GM19238 (cell line): ENCODE results near the gene NAPA.

ENCODE experiments used
- DNase-seq: peaks from one replicate; pipeline ENCODE4 v3.0.0; 2011; ENCODE audit warnings: low spot score; ENCODE audit not compliant: insufficient read length

The NAPA gene

DNA sequence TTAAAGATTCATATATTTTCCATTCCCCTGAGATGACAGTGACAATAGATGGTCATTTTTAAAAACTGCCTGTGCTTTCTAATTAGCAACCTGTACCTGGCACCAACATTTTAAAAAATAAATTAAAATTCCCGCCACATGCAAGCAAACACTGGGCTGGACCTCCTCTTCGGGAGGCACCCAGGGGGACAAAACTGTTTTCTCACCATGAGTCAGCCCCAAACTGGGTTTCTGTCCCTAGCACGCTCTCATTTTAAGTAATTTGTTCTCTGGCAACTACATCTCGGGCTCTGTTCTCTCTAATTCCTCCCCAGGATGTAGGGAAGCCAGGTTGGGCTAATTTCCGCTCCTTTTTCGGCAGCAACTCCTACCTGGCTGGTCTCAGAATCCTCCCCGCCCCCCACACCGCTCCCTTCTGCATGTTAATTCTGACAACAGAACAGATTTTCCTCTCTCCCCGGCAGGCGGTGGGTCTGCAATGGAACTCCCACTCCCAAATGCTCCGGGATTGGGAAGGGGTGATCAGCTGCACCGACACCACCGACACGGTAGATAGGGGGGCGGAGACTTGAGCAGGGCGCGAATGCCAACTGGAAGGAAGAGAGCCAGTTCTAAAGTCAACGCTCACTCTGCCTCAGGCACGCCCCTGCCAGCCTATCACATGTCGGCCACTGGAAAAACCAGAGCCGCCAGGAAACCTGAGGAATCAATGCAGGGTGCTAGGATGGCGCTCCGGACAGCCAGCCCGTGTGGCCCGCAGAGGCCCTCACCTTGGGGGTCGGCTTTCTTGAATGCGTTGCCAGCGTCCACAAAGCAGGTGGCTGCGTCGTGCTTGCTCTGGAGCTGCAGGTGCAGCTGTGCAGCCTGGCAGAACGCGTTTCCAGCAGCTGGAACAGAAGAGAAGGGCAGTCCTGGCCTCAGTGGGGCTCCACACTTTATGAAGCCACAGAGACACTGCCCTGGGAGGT, 14.7 kb downstream of the NAPA start:
- DNase-seq, result no peak

DNA sequence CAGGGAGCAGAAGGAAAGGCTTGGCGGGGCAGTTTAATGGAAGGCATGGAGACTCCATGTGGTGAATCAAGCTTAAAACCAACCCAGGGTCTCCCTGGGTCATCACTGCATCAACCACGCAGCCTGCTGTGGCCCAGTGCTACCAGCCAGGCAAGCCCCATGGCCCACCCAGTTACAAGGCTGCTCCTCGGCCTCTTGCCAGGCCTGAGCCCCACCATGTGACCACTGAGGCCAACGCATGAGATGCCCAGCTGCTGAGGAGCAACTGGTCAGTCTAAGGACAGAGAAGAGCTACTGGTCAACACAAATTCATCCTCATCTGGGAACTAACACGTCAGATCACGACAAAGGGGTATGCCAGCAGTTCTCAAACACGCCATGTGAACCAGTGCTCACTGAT, 15.5 kb downstream of the NAPA start:
- DNase-seq, result no peak

DNA sequence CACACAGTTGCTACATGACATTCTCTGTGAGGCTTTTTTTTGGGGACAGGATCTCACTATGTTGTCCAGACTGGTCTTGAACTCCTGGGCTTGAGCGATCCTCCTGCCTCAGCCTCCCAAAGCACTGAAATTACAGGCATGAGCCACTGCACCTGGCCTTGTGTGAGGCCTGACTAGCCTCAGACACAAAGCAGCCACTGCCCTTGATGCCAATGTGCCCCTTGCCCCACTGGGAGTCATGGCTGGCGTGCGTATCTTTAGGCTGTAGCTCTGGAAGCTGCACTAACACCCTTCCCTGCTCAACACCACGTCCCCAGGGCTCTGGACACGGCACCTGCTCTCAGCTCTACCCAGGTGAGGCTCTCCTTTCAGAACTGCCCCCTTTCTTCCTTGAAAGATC, 16.3 kb downstream of the NAPA start:
- no peak for DNase-seq

DNA sequence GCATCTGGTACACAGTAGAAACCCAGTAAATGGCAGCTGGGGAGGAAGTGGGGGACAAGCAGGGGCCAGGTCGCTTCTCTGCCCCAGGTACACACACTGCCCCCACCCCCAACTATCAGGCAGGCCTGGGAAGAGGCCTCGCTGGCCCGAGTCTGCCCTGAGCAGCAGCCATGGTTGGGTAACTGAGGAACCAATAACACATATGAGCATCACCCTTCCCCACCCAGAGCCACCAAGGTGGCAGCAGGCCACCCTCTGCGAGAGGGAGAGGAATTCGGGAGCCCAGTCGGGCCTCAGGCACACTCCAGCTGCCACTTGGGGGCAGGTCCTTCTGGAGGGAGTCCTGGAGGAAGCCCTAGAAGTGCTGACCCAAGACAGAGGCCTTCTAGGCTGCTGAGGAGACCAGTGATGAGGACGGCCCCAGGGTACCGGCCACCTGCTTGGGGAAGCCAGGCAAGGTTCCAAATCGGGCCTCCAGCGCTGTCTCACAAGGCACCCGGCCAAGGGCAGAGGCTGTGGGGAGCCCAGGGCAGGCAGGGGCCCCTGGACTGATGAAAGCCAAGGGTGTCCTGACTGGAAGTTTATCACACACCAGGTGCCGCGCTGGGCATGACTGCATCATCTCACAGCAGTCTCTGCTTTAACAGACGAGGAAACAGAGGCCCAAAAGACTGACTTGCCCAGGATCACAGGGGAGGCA, 16.9 kb downstream of the NAPA start:
- no peak for DNase-seq

- DNase-seq, result no peak
Observed at GRCh38 chr19:47497050-47497766, 17.7 kb downstream of the NAPA start.

- DNase-seq, result no peak
Observed at GRCh38 chr19:47495478-47496372, 19.1 kb downstream of the NAPA start.

GRCh38 chr19:47494729-47495128, 20.1 kb downstream of the NAPA start:
- DNase-seq, result no peak

DNA sequence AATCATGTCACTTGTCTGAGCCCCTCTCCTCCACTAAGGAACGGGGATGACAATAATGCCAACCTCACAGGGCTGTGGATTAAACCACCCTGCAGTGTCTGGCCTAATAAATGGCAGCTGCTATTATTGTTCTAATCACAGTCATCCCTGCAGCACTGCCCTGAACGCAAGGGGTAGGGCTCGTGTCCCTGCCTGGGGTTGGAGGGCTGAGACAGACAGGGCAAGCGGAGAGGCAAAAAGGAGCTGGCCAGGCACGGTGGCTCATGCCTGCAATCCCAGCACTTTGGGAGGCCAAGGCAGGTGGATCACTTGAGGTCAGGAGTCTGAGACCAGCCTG, 20.7 kb downstream of the NAPA start:
- no peak for DNase-seq

DNA sequence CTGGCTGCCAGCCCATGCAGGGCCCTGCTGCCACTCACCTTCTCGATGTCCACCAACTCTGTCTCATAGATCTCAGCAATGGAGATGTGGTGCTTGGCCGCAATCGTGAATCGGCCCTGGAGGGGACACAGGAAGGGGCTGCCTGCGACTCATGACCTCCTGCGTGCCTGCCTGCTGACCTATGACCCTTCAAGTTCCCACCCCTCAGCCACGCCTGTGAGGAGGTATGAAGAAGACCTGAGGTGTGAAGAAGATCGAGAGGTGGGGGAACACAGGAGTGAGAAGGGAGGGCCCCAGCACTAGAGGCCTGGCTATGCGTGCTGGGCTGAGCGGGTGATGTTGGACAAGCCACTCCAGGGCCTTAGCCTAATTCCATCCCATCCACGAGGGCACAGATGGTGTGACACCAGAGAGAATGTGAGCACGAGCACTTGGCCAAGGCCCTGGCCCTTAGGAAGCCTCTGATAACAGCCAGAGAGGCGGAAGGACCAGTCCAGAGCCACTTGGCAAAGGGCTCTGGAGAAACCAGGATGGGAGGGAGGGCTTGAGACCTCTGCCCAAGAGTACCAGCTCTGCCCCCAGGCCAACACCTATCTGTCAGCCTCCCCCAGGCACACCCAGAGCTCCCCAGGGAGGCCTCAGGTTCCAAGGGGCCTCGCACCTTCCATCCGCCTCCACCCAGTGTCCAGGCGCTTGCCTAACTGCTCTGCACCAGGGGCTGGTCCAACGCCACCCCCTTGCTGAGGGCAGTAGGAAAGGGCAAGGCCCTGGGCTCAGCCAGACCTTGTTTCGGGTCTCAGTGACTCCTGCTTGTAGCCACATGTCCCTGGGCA, 21.3 kb downstream of the NAPA start:
- DNase-seq, result no peak

GRCh38 chr19:47492571-47493377, 22.1 kb downstream of the NAPA start:
- DNase-seq, result no peak

GRCh38 chr19:47492137-47492533, 22.7 kb downstream of the NAPA start:
- no peak for DNase-seq

DNA sequence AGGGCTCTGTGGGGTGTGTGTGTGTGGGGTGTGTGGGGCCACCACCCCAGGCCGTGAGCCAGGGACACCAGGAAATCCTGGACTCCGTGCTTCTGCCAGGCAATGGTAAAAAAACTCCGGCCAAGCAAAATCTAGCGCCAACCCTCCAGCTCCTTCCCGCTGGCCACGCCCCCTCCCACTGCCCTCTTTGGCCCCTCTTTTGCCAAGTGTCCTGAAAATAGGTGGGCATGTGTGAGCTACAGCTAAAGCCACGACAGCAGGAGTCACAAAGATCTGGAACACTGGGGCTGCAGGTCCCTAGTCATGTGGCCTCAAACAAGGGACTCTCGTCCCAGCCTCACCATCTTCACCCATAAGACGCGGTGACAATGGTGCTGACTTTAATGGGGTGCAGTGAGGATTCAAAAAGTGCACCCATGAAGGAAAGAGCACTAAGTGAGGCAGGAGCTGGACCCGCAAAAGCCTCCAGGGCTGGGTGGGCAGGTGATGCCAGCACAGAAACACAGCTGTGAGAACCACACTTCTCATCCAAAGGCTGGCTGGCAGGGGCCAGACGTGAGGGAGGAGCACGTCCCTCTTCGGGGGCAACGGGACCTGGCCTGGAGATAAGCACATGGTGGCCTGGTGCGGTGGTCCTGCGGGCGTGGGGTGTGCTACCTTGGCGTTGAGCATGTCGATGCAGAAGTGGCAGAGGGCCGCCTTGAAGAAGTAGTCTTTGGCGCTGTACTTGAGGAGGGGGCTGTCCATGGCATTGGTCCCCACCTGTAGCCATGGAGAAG, 23.3 kb downstream of the NAPA start:
- DNase-seq, result no peak

GRCh38 chr19:47490847-47491246, 24.0 kb downstream of the NAPA start:
- no peak for DNase-seq

DNA sequence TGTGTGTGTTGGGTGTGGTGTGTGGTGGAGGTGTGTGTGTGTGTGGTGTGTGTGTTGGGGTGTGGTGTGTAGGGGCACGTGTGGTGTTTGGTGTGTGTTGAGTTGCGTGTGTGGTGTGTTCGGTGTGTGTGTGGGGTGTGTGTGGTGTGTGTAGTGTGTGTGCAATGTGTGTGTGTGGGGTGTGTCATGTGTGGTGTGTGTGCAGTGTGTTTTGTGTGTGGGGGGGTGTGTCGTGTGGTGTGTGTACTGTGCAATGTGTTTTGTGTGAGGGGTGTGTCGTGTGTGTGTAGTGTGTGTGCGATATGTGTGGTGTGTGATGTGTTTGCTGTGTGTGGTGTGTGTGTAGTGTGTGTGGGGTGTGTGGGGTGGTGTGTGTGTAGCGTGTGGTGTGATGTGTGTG, 24.8 kb downstream of the NAPA start:
- DNase-seq, result no peak

GRCh38 chr19:47489072-47489914, 25.6 kb downstream of the NAPA start:
- DNase-seq, result no peak

DNA sequence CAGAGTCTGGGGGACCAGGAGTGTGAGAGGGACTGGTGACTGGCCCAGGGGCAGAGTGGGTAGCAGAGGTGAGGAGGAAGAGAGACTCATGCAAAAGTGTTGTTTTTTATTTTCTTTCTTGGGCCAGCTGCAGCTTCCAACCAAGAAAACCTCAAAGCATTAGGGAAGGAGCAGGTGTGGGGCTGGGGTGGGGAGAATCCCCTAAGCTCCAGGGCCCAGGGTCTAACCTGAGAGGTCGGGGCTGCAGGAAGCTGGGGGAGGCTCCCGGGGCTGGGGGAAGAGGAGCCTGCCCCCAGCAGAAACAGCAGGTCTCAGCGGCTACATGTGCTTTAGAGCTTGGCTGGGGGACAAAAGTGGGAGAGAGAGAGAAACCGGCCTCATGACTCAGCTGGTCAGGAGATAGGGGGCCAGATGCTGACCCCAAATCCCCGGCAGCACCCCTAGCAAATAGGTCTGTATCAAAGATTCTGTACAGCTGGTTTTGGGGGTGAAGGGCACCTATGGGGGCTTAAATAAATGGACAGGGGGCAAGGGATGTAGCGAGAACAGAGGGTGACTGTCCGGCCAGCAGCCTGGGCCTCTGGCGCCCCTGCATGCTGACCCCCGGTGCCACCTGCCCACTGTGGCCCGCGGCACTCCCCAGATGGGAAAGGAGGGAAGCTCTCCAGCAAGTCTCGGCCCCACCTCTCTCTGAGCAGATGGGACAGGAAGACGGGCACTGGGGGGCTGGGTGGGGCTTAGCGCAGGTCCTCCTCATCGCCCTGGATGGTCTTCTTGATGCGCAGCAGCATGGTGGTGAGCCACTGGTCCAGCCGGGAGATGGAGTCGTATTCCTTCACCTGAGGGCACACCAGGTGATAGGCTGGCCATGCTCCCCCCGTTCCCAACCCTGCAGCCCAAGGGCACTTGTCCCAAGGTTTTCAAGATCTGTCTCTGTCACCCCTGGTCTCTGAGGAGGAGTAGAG, 27.0 kb downstream of the NAPA start:
- no peak for DNase-seq

- no peak for DNase-seq
Observed at GRCh38 chr19:47486900-47487299, 28.0 kb downstream of the NAPA start.
